MM.1S (cell line): ENCODE data around the gene AARS2.

Source experiments
- DNase-seq: peaks from one replicate; pipeline ENCODE4 v3.0.0-alpha.2; 2015
- H2AFZ ChIP-seq: fragments of 300-600 bp; sonication (generic); 2 replicates; pipeline ENCODE4 v1.6.0; 2016; ENCODE audit warnings: antibody characterized with exemption, low read length
- H3F3A ChIP-seq: fragments of 300-600 bp; sonication (generic); 2 replicates; pipeline ENCODE4 v1.6.1; 2016; ENCODE audit warnings: mild to moderate bottlenecking, antibody characterized with exemption, low read length, moderate library complexity, mixed read lengths; ENCODE audit not compliant: insufficient read depth
- H3K27ac ChIP-seq: fragments of 300-600 bp; sonication (generic); 2 replicates; pipeline ENCODE4 v1.5.1; 2016; ENCODE audit warnings: mild to moderate bottlenecking, low read length
- H3K27me3 ChIP-seq: fragments of 300-600 bp; sonication (generic); replicated peaks from 2 replicates; pipeline ENCODE4 v1.6.0; 2016; ENCODE audit warnings: low read length; ENCODE audit not compliant: insufficient read depth
- H3K36me3 ChIP-seq: fragments of 300-600 bp; sonication (generic); replicated peaks from 2 replicates; pipeline ENCODE4 v1.6.1; 2016; ENCODE audit warnings: mild to moderate bottlenecking, low read length, mixed read lengths; ENCODE audit not compliant: insufficient read depth
- H3K4me1 ChIP-seq: fragments of 300-600 bp; sonication (generic); 2 replicates; pipeline ENCODE4 v1.6.1; 2016; ENCODE audit warnings: low read length, mixed read lengths
- H3K4me2 ChIP-seq: fragments of 300-600 bp; sonication (generic); 2 replicates; pipeline ENCODE4 v1.6.0; 2016; ENCODE audit warnings: low read depth, low read length
- H3K4me3 ChIP-seq: fragments of 300-600 bp; sonication (generic); 2 replicates; pipeline ENCODE4 v1.5.1; 2016; ENCODE audit warnings: low read length, mixed read lengths
- H3K79me2 ChIP-seq: fragments of 300-600 bp; sonication (generic); 2 replicates; pipeline ENCODE4 v1.6.1; 2016; ENCODE audit warnings: mixed run types, low read length, mixed read lengths
- H3K9ac ChIP-seq: fragments of 300-600 bp; sonication (generic); 2 replicates; pipeline ENCODE4 v1.6.1; 2016; ENCODE audit warnings: low read length, mixed read lengths
- H3K9me2 ChIP-seq: fragments of 300-600 bp; sonication (generic); replicated peaks from 2 replicates; pipeline ENCODE4 v1.6.1; 2016; ENCODE audit warnings: mild to moderate bottlenecking, low read length, mixed read lengths; ENCODE audit not compliant: insufficient read depth
- H3K9me3 ChIP-seq: fragments of 300-600 bp; sonication (generic); replicated peaks from 2 replicates; pipeline ENCODE4 v1.6.1; 2016; ENCODE audit warnings: mild to moderate bottlenecking, low read length, mixed read lengths; ENCODE audit not compliant: insufficient read depth
- H4K20me1 ChIP-seq: fragments of 300-600 bp; sonication (generic); 2 replicates; pipeline ENCODE4 v1.6.1; 2016; ENCODE audit warnings: mild to moderate bottlenecking, low read length, moderate library complexity, mixed read lengths; ENCODE audit not compliant: insufficient read depth
- EZH2 ChIP-seq: fragments of 300-600 bp; sonication (generic); optimal IDR thresholded peaks from 2 replicates; pipeline ENCODE3; 2017; ENCODE audit warnings: low read depth, mild to moderate bottlenecking, antibody characterized with exemption, low read length, mixed read lengths
- EZH2phosphoT487 ChIP-seq: fragments of 300-600 bp; sonication (generic); IDR thresholded peaks from 2 replicates; pipeline ENCODE4 v1.6.1; 2018; ENCODE audit warnings: antibody characterized with exemption, low read length
- TF ChIP-seq, protein P1 (sequence below): fragments of 300-600 bp; sonication (generic); IDR thresholded peaks from 2 replicates; pipeline ENCODE4 v1.5.1; 2016; ENCODE audit warnings: antibody characterized with exemption, low read length, mixed read lengths

The AARS2 gene

DNA sequence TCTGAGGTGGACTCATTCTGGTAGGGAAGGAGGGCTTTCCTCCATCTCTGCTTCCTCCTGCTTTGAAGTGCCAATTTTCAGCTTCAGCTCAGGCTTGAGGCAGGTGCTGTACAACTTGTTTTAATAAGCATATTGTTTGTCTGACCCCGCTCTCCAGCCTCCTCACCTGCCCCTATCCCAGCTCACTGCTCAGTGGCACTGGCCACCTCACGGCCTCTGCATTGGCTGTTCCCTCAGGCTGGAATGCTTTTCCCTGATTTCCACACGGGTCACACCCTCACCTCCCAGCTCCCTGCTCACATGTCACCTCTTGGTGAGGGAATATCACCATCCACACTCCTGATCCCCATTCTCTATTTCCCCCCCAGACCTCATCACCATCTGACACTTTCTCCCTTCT, 14.3 kb downstream of the AARS2 start:
- H3K9me3 ChIP-seq: no peaks in the 10 kb centered on the region

DNA sequence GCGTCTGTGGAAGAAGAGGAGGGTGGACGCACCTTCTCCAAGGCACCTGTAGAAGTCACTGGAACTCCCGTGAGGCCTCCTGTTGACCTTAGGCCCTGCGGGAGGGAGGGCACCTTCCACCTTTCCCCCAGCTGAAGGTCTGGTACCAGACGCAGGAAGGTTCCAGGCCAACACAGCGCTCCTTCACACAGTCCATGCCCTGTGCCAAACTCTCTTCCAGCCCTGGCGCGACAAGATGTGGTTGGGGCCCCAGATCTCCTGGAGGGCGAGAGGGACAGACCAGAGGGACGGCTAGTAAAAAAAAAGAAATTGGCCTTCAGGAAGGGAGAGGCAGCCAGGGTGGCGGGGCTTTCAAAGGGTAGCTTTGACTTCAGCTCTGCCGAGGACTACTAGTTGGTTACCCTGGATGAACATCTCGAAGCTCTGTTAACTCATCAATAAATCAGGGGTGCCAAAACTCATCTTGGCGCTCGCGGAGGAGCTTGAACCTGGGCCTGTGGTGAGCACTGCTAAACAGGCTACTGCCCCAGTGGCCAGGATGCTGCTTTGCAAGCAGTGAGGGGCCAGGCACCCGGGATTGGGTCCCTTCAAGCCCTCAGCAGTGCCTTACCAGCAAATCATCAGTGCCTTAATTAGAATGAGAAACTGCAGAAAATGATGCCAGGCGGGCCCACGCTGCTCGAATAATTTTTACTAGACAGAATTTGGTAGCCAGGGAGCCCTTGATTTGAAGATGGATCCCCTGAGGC, 14.9 kb downstream of the AARS2 start:
- Histone ChIP-seq H2AFZ (no peak overlapping the region), H3K9me2 (no peaks in the 10 kb centered on the region), H3F3A (no peaks in the 10 kb centered on the region), H3K4me2 (peak overlapping the region; percentile 21; the same call in 1 of the 2 replicates), H3K36me3 (no peaks in the 10 kb centered on the region), H3K4me3 (no peak overlapping the region), H3K4me1 (no peaks in the 10 kb centered on the region), H3K79me2 (no peaks in the 10 kb centered on the region), H3K27ac (no peak overlapping the region), H3K9ac (no peak overlapping the region), H4K20me1 (no peaks in the 10 kb centered on the region), H3K27me3 (peaks cover 27% of the 10 kb centered on the region), H3K9me3 (no peaks in the 10 kb centered on the region)
- no peak for DNase-seq
- TF ChIP-seq, protein P1, sequence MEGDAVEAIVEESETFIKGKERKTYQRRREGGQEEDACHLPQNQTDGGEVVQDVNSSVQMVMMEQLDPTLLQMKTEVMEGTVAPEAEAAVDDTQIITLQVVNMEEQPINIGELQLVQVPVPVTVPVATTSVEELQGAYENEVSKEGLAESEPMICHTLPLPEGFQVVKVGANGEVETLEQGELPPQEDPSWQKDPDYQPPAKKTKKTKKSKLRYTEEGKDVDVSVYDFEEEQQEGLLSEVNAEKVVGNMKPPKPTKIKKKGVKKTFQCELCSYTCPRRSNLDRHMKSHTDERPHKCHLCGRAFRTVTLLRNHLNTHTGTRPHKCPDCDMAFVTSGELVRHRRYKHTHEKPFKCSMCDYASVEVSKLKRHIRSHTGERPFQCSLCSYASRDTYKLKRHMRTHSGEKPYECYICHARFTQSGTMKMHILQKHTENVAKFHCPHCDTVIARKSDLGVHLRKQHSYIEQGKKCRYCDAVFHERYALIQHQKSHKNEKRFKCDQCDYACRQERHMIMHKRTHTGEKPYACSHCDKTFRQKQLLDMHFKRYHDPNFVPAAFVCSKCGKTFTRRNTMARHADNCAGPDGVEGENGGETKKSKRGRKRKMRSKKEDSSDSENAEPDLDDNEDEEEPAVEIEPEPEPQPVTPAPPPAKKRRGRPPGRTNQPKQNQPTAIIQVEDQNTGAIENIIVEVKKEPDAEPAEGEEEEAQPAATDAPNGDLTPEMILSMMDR: no peak
- TF ChIP-seq EZH2phosphoT487: no peak
- TF ChIP-seq EZH2: no peak

More for the DNA sequence above, 14.3 kb downstream of the AARS2 start:
- Histone ChIP-seq H3K4me3 (no peak overlapping the region), H3K27ac (no peak overlapping the region), H3K9me2 (no peaks in the 10 kb centered on the region), H3K36me3 (no peaks in the 10 kb centered on the region), H2AFZ (no peak overlapping the region), H3K27me3 (peaks cover 22% of the 10 kb centered on the region), H3K4me1 (no peaks in the 10 kb centered on the region), H3K9ac (no peak overlapping the region), H3K4me2 (no peak overlapping the region), H4K20me1 (no peaks in the 10 kb centered on the region), H3K79me2 (no peaks in the 10 kb centered on the region), H3F3A (no peaks in the 10 kb centered on the region)
- no peak for DNase-seq
- TF ChIP-seq EZH2: no peak
- TF ChIP-seq EZH2phosphoT487: no peak
- TF ChIP-seq, protein P1: no peak

DNA sequence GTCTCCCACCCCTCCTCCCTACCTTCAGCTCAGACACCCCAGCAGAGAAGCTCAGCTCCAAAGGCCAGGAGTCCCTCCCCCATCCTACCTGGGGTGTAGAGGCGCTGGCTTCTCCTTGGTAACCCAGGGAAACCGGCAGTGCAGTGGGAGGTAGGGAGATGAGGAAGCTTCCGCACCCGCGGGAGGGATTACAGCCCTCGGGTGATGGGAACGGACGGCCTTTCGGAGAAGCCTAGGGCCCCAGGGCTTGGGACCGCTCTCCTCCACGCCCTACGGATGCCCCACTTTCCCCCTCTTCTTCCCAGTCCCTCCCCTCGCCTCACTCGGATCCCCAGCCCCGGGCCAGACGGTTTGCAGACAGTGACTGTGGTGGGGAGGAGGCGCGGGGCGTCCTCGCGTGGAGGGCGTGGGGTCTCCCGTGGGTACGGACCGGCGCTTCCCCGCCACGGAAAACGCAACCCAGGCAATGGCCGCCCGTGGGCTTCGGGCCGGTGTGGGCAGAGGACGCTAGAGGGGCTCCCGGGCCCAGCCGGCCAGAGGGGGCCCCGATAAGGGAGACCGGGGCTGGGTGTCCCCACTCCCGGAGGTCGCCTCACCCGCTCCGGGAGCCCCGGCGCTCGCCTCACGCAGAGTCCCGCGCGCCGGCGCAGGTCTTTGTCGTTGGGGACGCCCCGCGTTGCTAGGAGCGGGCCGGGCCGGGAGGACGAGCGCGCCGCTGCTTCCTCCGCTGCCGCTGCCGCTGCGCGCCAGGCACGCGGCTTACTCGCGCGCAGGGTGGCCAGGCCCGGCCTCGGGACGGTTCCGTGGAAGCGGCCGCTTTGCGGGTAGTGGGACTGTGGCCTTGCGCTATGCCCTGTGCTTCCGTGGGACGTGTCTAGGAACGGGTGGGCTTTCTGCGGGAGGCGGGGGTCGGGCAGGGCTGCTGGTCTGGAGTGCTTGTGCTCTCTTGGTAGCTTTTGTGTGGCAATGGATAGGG, 15.8 kb downstream of the AARS2 start:
- Histone ChIP-seq H3F3A (no peaks in the 10 kb centered on the region), H3K27me3 (peaks cover 34% of the 10 kb centered on the region), H3K36me3 (no peaks in the 10 kb centered on the region), H3K9ac (no peak overlapping the region), H3K4me1 (no peaks in the 10 kb centered on the region), H3K4me2 (peak overlapping the region; percentile 21; the same call in 1 of the 2 replicates), H4K20me1 (no peaks in the 10 kb centered on the region), H3K9me3 (no peaks in the 10 kb centered on the region), H3K4me3 (no peak overlapping the region), H3K9me2 (no peaks in the 10 kb centered on the region), H3K27ac (no peak overlapping the region), H3K79me2 (no peaks in the 10 kb centered on the region), H2AFZ (no peak overlapping the region)
- no peak for DNase-seq
- TF ChIP-seq, protein P1: no peak
- TF ChIP-seq EZH2phosphoT487 (no peak), EZH2 (no peak)
